ENCODE results near the gene OR2AE1. TPM values are rescaled to one million over a fixed set of nuclear protein-coding genes. Genes with fewer than 3 reads are reported as not detected.

Gene OR2AE1
- total and polyA plus RNA-seq, 9 donors = 0.29 TPM; not detected in 8

Other genes with a start within 250 kb of the OR2AE1 start
- gene CYP3A5, start 197.0 kb downstream of the OR2AE1 start, total RNA-seq = 0.93 TPM
- gene CYP3A5, start 197.0 kb downstream of the OR2AE1 start, polyA plus RNA-seq (ENCODE audit: insufficient read depth in 1 of 8, insufficient read length in 8 of 8, low replicate concordance in 1 of 8) = 1 to 10 TPM in 3 of 8 donors, under 1 TPM in 5; 0.40 to 8.1 (median 0.83) TPM
- gene CYP3A7, start 141.8 kb downstream of the OR2AE1 start, total RNA-seq = 0.58 TPM
- 1 to 10 TPM in 2 of 8 donors, under 1 TPM in 2, not detected in 4; 0.11 to 6.2 (median 1.7) TPM for gene CYP3A7, start 141.8 kb downstream of the OR2AE1 start, polyA plus RNA-seq (ENCODE audit: insufficient read depth in 1 of 8, insufficient read length in 8 of 8, low replicate concordance in 1 of 8)
- 0.04 TPM for gene CYP3A4, start 92.8 kb downstream of the OR2AE1 start, total RNA-seq
- 1 to 10 TPM in 1 of 8 donors, under 1 TPM in 6, not detected in 1; 0.07 to 1.8 (median 0.13) TPM for gene CYP3A4, start 92.8 kb downstream of the OR2AE1 start, polyA plus RNA-seq (ENCODE audit: insufficient read depth in 1 of 8, insufficient read length in 8 of 8, low replicate concordance in 1 of 8)
- not detected for gene CYP3A43, start 49.0 kb downstream of the OR2AE1 start, total RNA-seq
- gene CYP3A43, start 49.0 kb downstream of the OR2AE1 start, polyA plus RNA-seq (ENCODE audit: insufficient read depth in 1 of 8, insufficient read length in 8 of 8, low replicate concordance in 1 of 8) = under 1 TPM in 2 of 8 donors, not detected in 6; 0.08 to 0.16 TPM
- 16.5 TPM for gene TRIM4, start 42.5 kb upstream of the OR2AE1 start, total RNA-seq
- 10 to 100 TPM; 14.6 to 21.5 (median 17.0) TPM for gene TRIM4, start 42.5 kb upstream of the OR2AE1 start, polyA plus RNA-seq (ENCODE audit: insufficient read depth in 1 of 8, insufficient read length in 8 of 8, low replicate concordance in 1 of 8)
- 0.53 TPM for gene GJC3, start 52.6 kb upstream of the OR2AE1 start, total RNA-seq
- gene GJC3, start 52.6 kb upstream of the OR2AE1 start, polyA plus RNA-seq (ENCODE audit: insufficient read depth in 1 of 8, insufficient read length in 8 of 8, low replicate concordance in 1 of 8) = under 1 TPM; 0.28 to 0.62 (median 0.39) TPM
- gene AZGP1, start 99.0 kb upstream of the OR2AE1 start, total RNA-seq = 0.75 TPM
- 1 to 10 TPM in 4 of 8 donors, under 1 TPM in 4; 0.31 to 3.2 (median 0.94) TPM for gene AZGP1, start 99.0 kb upstream of the OR2AE1 start, polyA plus RNA-seq (ENCODE audit: insufficient read depth in 1 of 8, insufficient read length in 8 of 8, low replicate concordance in 1 of 8)
- gene ZKSCAN1, start 138.6 kb upstream of the OR2AE1 start, total RNA-seq = 48.2 TPM
- gene ZKSCAN1, start 138.6 kb upstream of the OR2AE1 start, polyA plus RNA-seq (ENCODE audit: insufficient read depth in 1 of 8, insufficient read length in 8 of 8, low replicate concordance in 1 of 8) = 10 to 100 TPM; 20.6 to 37.3 (median 26.9) TPM
- 15.8 TPM for gene ZSCAN21, start 172.7 kb upstream of the OR2AE1 start, total RNA-seq
- 10 to 100 TPM; 12.3 to 14.8 (median 13.4) TPM for gene ZSCAN21, start 172.7 kb upstream of the OR2AE1 start, polyA plus RNA-seq (ENCODE audit: insufficient read depth in 1 of 8, insufficient read length in 8 of 8, low replicate concordance in 1 of 8)
- 31.8 TPM for gene ZNF3, start 204.7 kb upstream of the OR2AE1 start, total RNA-seq
- gene ZNF3, start 204.7 kb upstream of the OR2AE1 start, polyA plus RNA-seq (ENCODE audit: insufficient read depth in 1 of 8, insufficient read length in 8 of 8, low replicate concordance in 1 of 8) = 10 to 100 TPM; 22.5 to 29.7 (median 25.1) TPM
- 42.3 TPM for gene COPS6, start 211.9 kb upstream of the OR2AE1 start, total RNA-seq
- 100 to 1,000 TPM in 1 of 8 donors, 10 to 100 TPM in 7; 88.3 to 100 (median 94.1) TPM for gene COPS6, start 211.9 kb upstream of the OR2AE1 start, polyA plus RNA-seq (ENCODE audit: insufficient read depth in 1 of 8, insufficient read length in 8 of 8, low replicate concordance in 1 of 8)
- 57.7 TPM for gene MCM7, start 224.4 kb upstream of the OR2AE1 start, total RNA-seq
- gene MCM7, start 224.4 kb upstream of the OR2AE1 start, polyA plus RNA-seq (ENCODE audit: insufficient read depth in 1 of 8, insufficient read length in 8 of 8, low replicate concordance in 1 of 8) = 10 to 100 TPM; 69.2 to 88.7 (median 81.0) TPM
- gene AP4M1, start 224.6 kb upstream of the OR2AE1 start, total RNA-seq = 15.8 TPM
- gene AP4M1, start 224.6 kb upstream of the OR2AE1 start, polyA plus RNA-seq (ENCODE audit: insufficient read depth in 1 of 8, insufficient read length in 8 of 8, low replicate concordance in 1 of 8) = 10 to 100 TPM; 20.4 to 29.5 (median 23.3) TPM
- gene TAF6, start 242.3 kb upstream of the OR2AE1 start, total RNA-seq = 14.1 TPM
- 10 to 100 TPM; 31.6 to 41.0 (median 35.0) TPM for gene TAF6, start 242.3 kb upstream of the OR2AE1 start, polyA plus RNA-seq (ENCODE audit: insufficient read depth in 1 of 8, insufficient read length in 8 of 8, low replicate concordance in 1 of 8)
- 50.2 TPM for gene CNPY4, start 242.6 kb upstream of the OR2AE1 start, total RNA-seq
- 10 to 100 TPM; 31.0 to 56.4 (median 42.6) TPM for gene CNPY4, start 242.6 kb upstream of the OR2AE1 start, polyA plus RNA-seq (ENCODE audit: insufficient read depth in 1 of 8, insufficient read length in 8 of 8, low replicate concordance in 1 of 8)
- gene MBLAC1, start 249.9 kb upstream of the OR2AE1 start, total RNA-seq = 2.3 TPM
- gene MBLAC1, start 249.9 kb upstream of the OR2AE1 start, polyA plus RNA-seq (ENCODE audit: insufficient read depth in 1 of 8, insufficient read length in 8 of 8, low replicate concordance in 1 of 8) = 1 to 10 TPM; 1.2 to 2.2 (median 1.4) TPM

Data from muscle of leg (tissue), 9 donors.